Transverse colon (tissue), 3 donors: ENCODE results near the gene EHMT1.

Source experiments
- CTCF ChIP-seq, 5 experiments: fragments of 200-600 bp in 3 of 5; fragments of 450-650 bp in 2 of 5; sonication (generic) in 3 of 5; IDR thresholded peaks; 1 replicate in 2 of 5; 2 replicates in 3 of 5; pipeline ENCODE4 v1.5.1; 2016 to 2017; ENCODE audit warnings: antibody characterized with exemption in 5 of 5, inconsistent platforms in 3 of 5, mild to moderate bottlenecking in 2 of 5, moderate library complexity in 1 of 5
- POLR2A ChIP-seq: fragments of 450-650 bp; IDR thresholded peaks from one replicate; pipeline ENCODE4 v1.6.1; 2016; ENCODE audit warnings: antibody characterized with exemption, mild to moderate bottlenecking, moderate library complexity

GRCh38 chr9:137689745-137690529, 71.1 kb downstream of the EHMT1 start:
- TF ChIP-seq CTCF (IDR thresholded peaks at IDR 0.05) (no peak), POLR2A (no peak)
